Ovary (tissue), 3 donors: ENCODE results near the gene SLC34A2.

ENCODE experiments used
- CTCF ChIP-seq, 3 donors: fragments of 450-650 bp in 2 of 3; fragments of 200-600 bp in 1 of 3; IDR thresholded peaks; one replicate each; pipeline versions ENCODE4 v1.5.1 to v1.8.0; 2016 to 2022; ENCODE audit warnings: antibody characterized with exemption in 3 of 3, mild to moderate bottlenecking in 1 of 3
- POLR2A ChIP-seq: fragments of 450-650 bp; IDR thresholded peaks from one replicate; pipeline ENCODE4 v1.6.1; 2017; ENCODE audit warnings: antibody characterized with exemption, mild to moderate bottlenecking, moderate library complexity
- donor health status: DM: no; HTN: no; CAD: no.

DNA sequence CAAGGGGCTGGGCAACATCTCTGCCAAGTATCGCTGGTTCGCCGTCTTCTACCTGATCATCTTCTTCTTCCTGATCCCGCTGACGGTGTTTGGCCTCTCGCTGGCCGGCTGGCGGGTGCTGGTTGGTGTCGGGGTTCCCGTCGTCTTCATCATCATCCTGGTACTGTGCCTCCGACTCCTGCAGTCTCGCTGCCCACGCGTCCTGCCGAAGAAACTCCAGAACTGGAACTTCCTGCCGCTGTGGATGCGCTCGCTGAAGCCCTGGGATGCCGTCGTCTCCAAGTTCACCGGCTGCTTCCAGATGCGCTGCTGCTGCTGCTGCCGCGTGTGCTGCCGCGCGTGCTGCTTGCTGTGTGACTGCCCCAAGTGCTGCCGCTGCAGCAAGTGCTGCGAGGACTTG lies 20.6 kb downstream of the SLC34A2 start:
- no peak for TF ChIP-seq CTCF (IDR thresholded peaks at IDR 0.05)
- no peak for TF ChIP-seq POLR2A
